Testis (tissue), 3 donors: ENCODE data around the gene KCNIP1. TPM values are rescaled to one million over a fixed set of nuclear protein-coding genes. Genes with fewer than 3 reads are reported as not detected.

Experiments
- DNase-seq: peaks from one replicate; pipeline ENCODE4 v3.0.0-alpha.2; 2019
- H3K27ac ChIP-seq, 2 donors: fragments of 200-600 bp; sonication (generic); one replicate each; pipeline ENCODE4 v1.5.1; 2019
- H3K27me3 ChIP-seq: fragments of 200-600 bp; sonication (generic); one replicate; pipeline ENCODE4 v1.5.1; 2019
- H3K36me3 ChIP-seq: fragments of 200-600 bp; sonication (generic); one replicate; pipeline ENCODE4 v1.5.1; 2017; ENCODE audit warnings: low read depth; ENCODE audit errors: missing control alignments
- H3K4me1 ChIP-seq: fragments of 200-600 bp; sonication (generic); one replicate; pipeline ENCODE4 v1.5.1; 2019
- H3K4me3 ChIP-seq, 2 donors: fragments of 200-600 bp; sonication (generic); one replicate each; pipeline ENCODE4 v1.5.1; 2017 to 2019
- H3K9me3 ChIP-seq: fragments of 200-600 bp; sonication (generic); one replicate; pipeline ENCODE4 v1.5.1; 2017
- POLR2A ChIP-seq: fragments of 450-650 bp; IDR thresholded peaks from one replicate; pipeline ENCODE4 v1.6.1; 2017; ENCODE audit warnings: antibody characterized with exemption, mild to moderate bottlenecking, moderate library complexity
- WGBS, 2 donors: methylation state at CpG; one replicate each; pipeline ENCODE4 v1.1.5; 2018; 5-methylcytosine and 5-hydroxymethylcytosine counted together
- intact Hi-C: fragments of 100-400 bp; cut with DNase I; formaldehyde crosslinking; loops from one replicate; pipeline ENCODE4 v1.15.1; 2023; ENCODE audit warnings: low total_unique reads
- polyA plus RNA-seq: library from polyadenylated mRNA; stranded (reverse); fragments of 350-450 nt; fragmentation: Illumina TruSeq; extraction: RNeasy Lipid Tissue Mini Kit (QIAGEN cat#74804); gene quantifications from one replicate; pipeline ENCODE4 v1.2.3, GENCODE V29; 2014; ENCODE audit warnings: low read depth, low replicate concordance; ENCODE audit not compliant: insufficient read depth
- total RNA-seq, 2 donors: library from RNA; depleted of rRNA; stranded (reverse); fragments of >200 nt; gene quantifications; one replicate each; pipeline ENCODE4 v1.2.3, GENCODE V29; 2016
- TF ChIP-seq, protein P1 (sequence below), 3 experiments: fragments of 450-650 bp in 2 of 3; fragments of 200-600 bp in 1 of 3; sonication (generic) in 1 of 3; IDR thresholded peaks; one replicate each; pipeline ENCODE4 v1.5.1; 2016 to 2019; ENCODE audit warnings: antibody characterized with exemption in 3 of 3, mild to moderate bottlenecking in 2 of 3, moderate library complexity in 1 of 3

KCNIP1 gene
- total and polyA plus RNA-seq, 3 donors from 2014 or later, result 5.9 to 14.8 (median 13.4) TPM

DNA sequence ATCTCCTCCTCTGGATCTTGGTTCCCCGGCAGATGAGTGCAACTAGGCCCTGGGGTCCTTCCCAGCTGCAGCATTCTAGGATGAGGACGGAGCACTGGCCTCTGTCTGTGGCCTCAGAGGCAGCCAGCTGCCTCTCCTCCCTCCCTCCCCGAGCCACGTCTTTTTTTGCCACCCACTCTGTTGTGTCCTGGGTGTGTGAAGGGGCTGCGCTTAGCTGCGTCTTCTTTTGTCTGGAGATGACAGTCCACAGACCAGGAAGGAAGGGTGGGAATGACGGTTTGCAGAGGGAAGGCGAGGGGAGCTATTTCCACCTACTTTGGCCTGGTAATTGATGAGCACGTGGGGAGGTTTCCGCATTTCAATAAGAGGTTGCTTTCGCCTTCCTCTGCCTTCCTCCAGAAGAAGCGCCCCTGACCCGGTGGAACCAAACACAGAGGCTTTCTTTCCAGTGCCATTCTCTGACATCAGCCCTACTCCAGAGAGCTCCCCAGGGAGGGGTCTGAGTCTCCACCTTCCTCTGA is 245.2 kb downstream of the KCNIP1 start:
- WGBS, 2 donors, result 74 to 82% methylated on average over 5 to 13 of the region's 13 CpGs
- Histone ChIP-seq H3K9me3 (no peaks in the 10 kb centered on the region), H3K4me1 (peaks cover 8% of the 10 kb centered on the region), H3K36me3 (no peaks in the 10 kb centered on the region), H3K4me3 (no peak overlapping the region), H3K27me3 (no peaks in the 10 kb centered on the region), H3K27ac (no peak overlapping the region)
- no peak for DNase-seq
- no peak for TF ChIP-seq POLR2A
- TF ChIP-seq, protein P1, sequence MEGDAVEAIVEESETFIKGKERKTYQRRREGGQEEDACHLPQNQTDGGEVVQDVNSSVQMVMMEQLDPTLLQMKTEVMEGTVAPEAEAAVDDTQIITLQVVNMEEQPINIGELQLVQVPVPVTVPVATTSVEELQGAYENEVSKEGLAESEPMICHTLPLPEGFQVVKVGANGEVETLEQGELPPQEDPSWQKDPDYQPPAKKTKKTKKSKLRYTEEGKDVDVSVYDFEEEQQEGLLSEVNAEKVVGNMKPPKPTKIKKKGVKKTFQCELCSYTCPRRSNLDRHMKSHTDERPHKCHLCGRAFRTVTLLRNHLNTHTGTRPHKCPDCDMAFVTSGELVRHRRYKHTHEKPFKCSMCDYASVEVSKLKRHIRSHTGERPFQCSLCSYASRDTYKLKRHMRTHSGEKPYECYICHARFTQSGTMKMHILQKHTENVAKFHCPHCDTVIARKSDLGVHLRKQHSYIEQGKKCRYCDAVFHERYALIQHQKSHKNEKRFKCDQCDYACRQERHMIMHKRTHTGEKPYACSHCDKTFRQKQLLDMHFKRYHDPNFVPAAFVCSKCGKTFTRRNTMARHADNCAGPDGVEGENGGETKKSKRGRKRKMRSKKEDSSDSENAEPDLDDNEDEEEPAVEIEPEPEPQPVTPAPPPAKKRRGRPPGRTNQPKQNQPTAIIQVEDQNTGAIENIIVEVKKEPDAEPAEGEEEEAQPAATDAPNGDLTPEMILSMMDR (IDR thresholded peaks at IDR 0.05), result no peak
- intact Hi-C loops, result no loop called here

DNA sequence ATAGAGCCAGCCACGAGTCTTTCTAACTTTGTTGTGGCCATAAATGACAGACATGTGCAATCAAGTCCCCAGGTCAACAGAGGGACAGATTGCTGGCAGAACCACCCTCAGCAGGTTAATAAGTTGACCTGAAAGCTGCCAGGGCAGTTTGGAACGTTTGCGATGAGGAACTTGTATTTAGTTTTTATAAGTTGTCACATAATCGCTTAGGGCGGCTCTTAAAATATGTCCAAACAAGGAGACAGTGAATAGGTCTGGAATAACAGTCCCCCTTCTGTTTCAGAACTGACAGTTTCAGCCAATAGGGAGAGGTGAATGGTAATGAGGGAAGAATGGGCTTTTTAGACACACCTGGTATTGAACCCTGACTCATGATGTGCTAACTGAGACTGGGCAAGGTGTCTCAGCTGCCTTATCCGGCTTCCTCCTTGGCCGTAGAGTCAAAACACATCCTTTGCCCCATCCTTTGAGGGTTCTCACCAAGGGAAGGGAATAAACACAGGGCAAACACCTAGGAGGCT is 246.2 kb downstream of the KCNIP1 start:
- Histone ChIP-seq H3K4me3 (no peak overlapping the region), H3K4me1 (no peaks in the 10 kb centered on the region), H3K27me3 (no peaks in the 10 kb centered on the region), H3K36me3 (no peaks in the 10 kb centered on the region), H3K27ac (no peak overlapping the region), H3K9me3 (no peaks in the 10 kb centered on the region)
- TF ChIP-seq, protein P1 (IDR thresholded peaks at IDR 0.05), result no peak
- no peak for TF ChIP-seq POLR2A
- 85 to 86% methylated on average over 7 of the region's 7 CpGs for WGBS, 2 donors
- intact Hi-C loops, result no loop called here
- DNase-seq, result no peak

DNA sequence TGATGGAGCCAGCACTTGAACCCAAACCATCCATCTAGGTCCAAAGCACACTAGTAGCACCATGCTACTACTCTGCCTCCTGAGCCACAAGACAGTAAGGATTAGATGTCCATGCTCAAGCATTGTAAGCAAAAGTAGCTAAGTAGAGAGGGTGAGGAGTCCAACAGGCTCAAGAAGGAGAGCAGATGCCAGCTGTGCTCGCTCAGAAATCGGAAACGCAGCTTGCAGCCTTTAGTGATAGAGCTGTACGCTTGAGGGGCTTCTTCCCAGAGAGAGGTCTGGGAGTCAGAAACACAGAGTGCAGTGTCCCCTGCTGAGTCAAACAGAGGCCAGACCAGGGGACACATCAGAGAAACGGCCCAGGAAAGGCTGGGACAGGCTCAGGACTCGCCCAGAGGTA is 247.0 kb downstream of the KCNIP1 start:
- Histone ChIP-seq H3K36me3 (no peaks in the 10 kb centered on the region), H3K27me3 (no peaks in the 10 kb centered on the region), H3K27ac (no peak overlapping the region), H3K4me1 (no peaks in the 10 kb centered on the region), H3K9me3 (no peaks in the 10 kb centered on the region), H3K4me3 (no peak overlapping the region)
- intact Hi-C loops, result no loop called here
- DNase-seq, result no peak
- 75 to 86% methylated on average over 6 of the region's 6 CpGs for WGBS, 2 donors
- TF ChIP-seq, protein P1 (IDR thresholded peaks at IDR 0.05), result no peak
- TF ChIP-seq POLR2A, result no peak

DNA sequence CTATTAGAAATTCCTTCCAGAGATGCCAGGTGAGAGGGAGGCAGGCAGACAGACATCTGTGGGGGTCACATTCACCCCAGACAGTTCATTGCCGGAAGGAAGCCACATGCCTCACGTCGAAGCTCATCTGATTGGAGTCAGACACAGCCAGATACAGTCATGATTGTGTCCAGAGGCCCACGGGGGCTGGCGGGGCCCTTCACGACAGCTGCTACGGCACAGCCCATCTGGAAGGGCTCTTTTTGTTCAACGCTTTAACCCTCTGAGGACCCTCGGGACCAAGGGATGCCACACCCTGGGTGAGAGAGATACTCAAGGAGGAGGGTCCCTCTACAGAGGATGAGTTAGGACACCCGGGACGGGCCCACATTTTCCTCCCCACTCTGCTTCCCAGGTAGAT is 247.8 kb downstream of the KCNIP1 start:
- 66% methylated on average over 11 of the region's 11 CpGs; no CpG with 5 or more reads in 1 of the 2 donors for WGBS, 2 donors
- Histone ChIP-seq H3K9me3 (no peaks in the 10 kb centered on the region), H3K27ac (no peak overlapping the region), H3K36me3 (no peaks in the 10 kb centered on the region), H3K4me3 (no peak overlapping the region), H3K4me1 (no peaks in the 10 kb centered on the region), H3K27me3 (no peaks in the 10 kb centered on the region)
- DNase-seq, result no peak
- intact Hi-C loops, result no loop called here
- TF ChIP-seq, protein P1 (IDR thresholded peaks at IDR 0.05), result no peak
